H7 (cell line): ENCODE measurements around the gene PNP. TPM values are rescaled to one million over a fixed set of nuclear protein-coding genes. Genes with fewer than 3 reads are reported as not detected.
"Not testable (repeated sequence)": the region's sequence is repeated elsewhere in the genome, so short reads cannot be mapped to it uniquely, and the experiment has no call there.

Experiments
- DNase-seq: peaks from one replicate; pipeline ENCODE4 v3.0.0; 2012
- H3K27me3 ChIP-seq: 2 replicates; pipeline ENCODE4 v1.6.0; 2011; ENCODE audit warnings: mild to moderate bottlenecking, low read length; ENCODE audit not compliant: control insufficient read depth, insufficient read depth
- H3K36me3 ChIP-seq: replicated peaks from 2 replicates; pipeline ENCODE4 v1.5.1; 2011; ENCODE audit warnings: low read length; ENCODE audit not compliant: control insufficient read depth, insufficient read depth
- H3K4me3 ChIP-seq: 2 replicates; pipeline ENCODE4 v1.5.1; 2011; ENCODE audit warnings: low read depth, mild to moderate bottlenecking, control low read depth, low read length, moderate library complexity; ENCODE audit not compliant: insufficient read depth
- total RNA-seq: library from RNA; depleted of rRNA; stranded (reverse); fragments of >200 nt; shearing (Covaris generic); gene quantifications from 2 replicates; pipeline ENCODE4 v1.2.3, GENCODE V29; 2014

The PNP gene
- total RNA-seq, 1 experiment from 2014 or later: 244 TPM

- H3K4me3 ChIP-seq: no peak overlapping the region
- H3K36me3 ChIP-seq: no peaks in the 10 kb centered on the region
- no peak for DNase-seq
- H3K27me3 ChIP-seq: no peaks in the 10 kb centered on the region; the same call in 1 of the 2 replicates
Observed at GRCh38 chr14:20440465-20440864, 28.7 kb upstream of the PNP start.

GRCh38 chr14:20440882-20441281 lies 28.3 kb upstream of the PNP start:
- Histone ChIP-seq H3K36me3 (peaks cover 2% of the 10 kb centered on the region; the same call in 1 of the 2 replicates), H3K27me3 (no peaks in the 10 kb centered on the region; the same call in 1 of the 2 replicates), H3K4me3 (no peak overlapping the region)
- DNase-seq: no peak

- Histone ChIP-seq H3K4me3 (no peak overlapping the region), H3K27me3 (no peaks in the 10 kb centered on the region)
- no peak for DNase-seq
Observed at GRCh38 chr14:20441461-20441860, 27.7 kb upstream of the PNP start.

GRCh38 chr14:20443650-20444049 lies 25.6 kb upstream of the PNP start:
- not testable (repeated sequence) for H3K4me3 ChIP-seq, DNase-seq, H3K27me3 ChIP-seq
- peaks cover 25% of the 10 kb centered on the region for H3K36me3 ChIP-seq

More at GRCh38 chr14:20441461-20441860, 27.7 kb upstream of the PNP start:
- peaks cover 6% of the 10 kb centered on the region for H3K36me3 ChIP-seq

- no peak for DNase-seq
- Histone ChIP-seq H3K36me3 (peaks cover 36% of the 10 kb centered on the region), H3K4me3 (no peak overlapping the region), H3K27me3 (no peaks in the 10 kb centered on the region)
Observed at GRCh38 chr14:20446889-20447288, 22.3 kb upstream of the PNP start.

GRCh38 chr14:20452831-20453230 lies 16.4 kb upstream of the PNP start:
- H3K4me3 ChIP-seq, H3K27me3 ChIP-seq, DNase-seq: not testable (repeated sequence)
- peaks cover 34% of the 10 kb centered on the region for H3K36me3 ChIP-seq

- Histone ChIP-seq H3K36me3 (peaks cover 32% of the 10 kb centered on the region), H3K27me3 (no peaks in the 10 kb centered on the region), H3K4me3 (peak within 1 kb of the TSS; percentile 77)
- peak; percentile 96 for DNase-seq
Observed at GRCh38 chr14:20454516-20455354, 14.5 kb upstream of the PNP start, which contains the start of the genes APEX1 and OSGEP. APEX1 (plus strand) TSS chr14:20455226; CDS start chr14:20455646, 420 bp downstream. OSGEP (minus strand) TSS chr14:20454812; CDS start chr14:20454683, 129 bp downstream.

- peak overlapping the region; percentile 77 for H3K4me3 ChIP-seq
- H3K27me3 ChIP-seq: no peaks in the 10 kb centered on the region
- H3K36me3 ChIP-seq: peaks cover 32% of the 10 kb centered on the region
- DNase-seq: peak; percentile 65
Observed at GRCh38 chr14:20455355-20456300, 13.6 kb upstream of the PNP start.

GRCh38 chr14:20456971-20457370 lies 12.2 kb upstream of the PNP start:
- no peaks in the 10 kb centered on the region for H3K27me3 ChIP-seq
- no peak overlapping the region for H3K4me3 ChIP-seq
- H3K36me3 ChIP-seq: peaks cover 30% of the 10 kb centered on the region
- no peak for DNase-seq

- H3K36me3 ChIP-seq: peaks cover 27% of the 10 kb centered on the region
- no peaks in the 10 kb centered on the region for H3K27me3 ChIP-seq
- H3K4me3 ChIP-seq: no peak overlapping the region
- no peak for DNase-seq
Observed at GRCh38 chr14:20458031-20458789, 11.0 kb upstream of the PNP start.

- no peaks in the 10 kb centered on the region for H3K27me3 ChIP-seq
Observed at GRCh38 chr14:20460458-20461224, 8.6 kb upstream of the PNP start.

GRCh38 chr14:20461225-20462141 lies 7.7 kb upstream of the PNP start, which contains the start of gene PIP4P1:
PIP4P1 (minus strand) TSS chr14:20461434; CDS start chr14:20461325, 109 bp downstream.
- no peaks in the 10 kb centered on the region for H3K27me3 ChIP-seq
- H3K4me3 ChIP-seq: peak within 1 kb of the TSS; percentile 65
- DNase-seq: peak; percentile 94
- H3K36me3 ChIP-seq: peaks cover 26% of the 10 kb centered on the region

More at GRCh38 chr14:20460458-20461224, 8.6 kb upstream of the PNP start:
- peak overlapping the region; percentile 65 for H3K4me3 ChIP-seq
- peaks cover 27% of the 10 kb centered on the region for H3K36me3 ChIP-seq
- peak; percentile 85 for DNase-seq
